ENCODE data around the gene FAM114A1.
A peak's percentile ranks its signal among the peaks of the same experiment; 100 is the strongest.

- peak; percentile 37 for TF ChIP-seq POLR2AphosphoS5 (IDR thresholded peaks at IDR 0.05)
- no peak for TF ChIP-seq RAD21 (conservative IDR thresholded peaks at IDR 0.05)
- TF ChIP-seq CTCF (IDR thresholded peaks at IDR 0.05; ENCODE audit: poor library complexity, severe bottlenecking) = no peak
- no peak for TF ChIP-seq REST (IDR thresholded peaks at IDR 0.05; ENCODE audit: borderline replicate concordance)
- TF ChIP-seq EP300 (conservative IDR thresholded peaks at IDR 0.05; ENCODE audit: poor library complexity, severe bottlenecking) = peak; percentile 30
- no peak for TF ChIP-seq EZH2 (IDR thresholded peaks at IDR 0.05; ENCODE audit: borderline replicate concordance, insufficient read depth, low read length, poor library complexity, severe bottlenecking)
Measured at GRCh38 chr4:38818441-38818976, 49.1 kb upstream of the FAM114A1 start.
